Measurements from ENCODE around the gene NRF1.

The NRF1 gene

GRCh38 chr7:129803546-129804081 is 192.1 kb downstream of the NRF1 start:
- Histone ChIP-seq H3K27ac (ENCODE audit: low read length) (no peak overlapping the region), H3K27me3 (replicated peaks; ENCODE audit: insufficient read depth, low read length) (no peaks in the 10 kb centered on the region), H4K20me1 (ENCODE audit: insufficient read depth, low read length) (no peaks in the 10 kb centered on the region), H3K4me3 (ENCODE audit: low read length) (no peak overlapping the region), H3F3A (ENCODE audit: insufficient read depth, low read length) (no peaks in the 10 kb centered on the region), H3K9ac (ENCODE audit: low read length) (no peak overlapping the region), H3K79me2 (ENCODE audit: low read length) (no peaks in the 10 kb centered on the region), H3K36me3 (replicated peaks; ENCODE audit: insufficient read depth, low read length) (no peaks in the 10 kb centered on the region), H3K4me1 (ENCODE audit: low read length) (no peaks in the 10 kb centered on the region), H3K4me2 (ENCODE audit: low read depth, low read length) (no peak overlapping the region), H2AFZ (ENCODE audit: low read length) (no peak overlapping the region), H3K9me3 (replicated peaks; ENCODE audit: insufficient read depth, low read length) (no peaks in the 10 kb centered on the region), H3K9me2 (replicated peaks; ENCODE audit: insufficient read depth, low read length) (no peaks in the 10 kb centered on the region)
- DNase-seq: no peak
- TF ChIP-seq, protein P1, sequence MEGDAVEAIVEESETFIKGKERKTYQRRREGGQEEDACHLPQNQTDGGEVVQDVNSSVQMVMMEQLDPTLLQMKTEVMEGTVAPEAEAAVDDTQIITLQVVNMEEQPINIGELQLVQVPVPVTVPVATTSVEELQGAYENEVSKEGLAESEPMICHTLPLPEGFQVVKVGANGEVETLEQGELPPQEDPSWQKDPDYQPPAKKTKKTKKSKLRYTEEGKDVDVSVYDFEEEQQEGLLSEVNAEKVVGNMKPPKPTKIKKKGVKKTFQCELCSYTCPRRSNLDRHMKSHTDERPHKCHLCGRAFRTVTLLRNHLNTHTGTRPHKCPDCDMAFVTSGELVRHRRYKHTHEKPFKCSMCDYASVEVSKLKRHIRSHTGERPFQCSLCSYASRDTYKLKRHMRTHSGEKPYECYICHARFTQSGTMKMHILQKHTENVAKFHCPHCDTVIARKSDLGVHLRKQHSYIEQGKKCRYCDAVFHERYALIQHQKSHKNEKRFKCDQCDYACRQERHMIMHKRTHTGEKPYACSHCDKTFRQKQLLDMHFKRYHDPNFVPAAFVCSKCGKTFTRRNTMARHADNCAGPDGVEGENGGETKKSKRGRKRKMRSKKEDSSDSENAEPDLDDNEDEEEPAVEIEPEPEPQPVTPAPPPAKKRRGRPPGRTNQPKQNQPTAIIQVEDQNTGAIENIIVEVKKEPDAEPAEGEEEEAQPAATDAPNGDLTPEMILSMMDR (IDR thresholded peaks at IDR 0.05; ENCODE audit: low read length): no peak
- no peak for TF ChIP-seq EZH2phosphoT487 (IDR thresholded peaks at IDR 0.05; ENCODE audit: low read length)
- TF ChIP-seq EZH2 (optimal IDR thresholded peaks at IDR 0.05; ENCODE audit: low read depth, low read length): no peak

DNA sequence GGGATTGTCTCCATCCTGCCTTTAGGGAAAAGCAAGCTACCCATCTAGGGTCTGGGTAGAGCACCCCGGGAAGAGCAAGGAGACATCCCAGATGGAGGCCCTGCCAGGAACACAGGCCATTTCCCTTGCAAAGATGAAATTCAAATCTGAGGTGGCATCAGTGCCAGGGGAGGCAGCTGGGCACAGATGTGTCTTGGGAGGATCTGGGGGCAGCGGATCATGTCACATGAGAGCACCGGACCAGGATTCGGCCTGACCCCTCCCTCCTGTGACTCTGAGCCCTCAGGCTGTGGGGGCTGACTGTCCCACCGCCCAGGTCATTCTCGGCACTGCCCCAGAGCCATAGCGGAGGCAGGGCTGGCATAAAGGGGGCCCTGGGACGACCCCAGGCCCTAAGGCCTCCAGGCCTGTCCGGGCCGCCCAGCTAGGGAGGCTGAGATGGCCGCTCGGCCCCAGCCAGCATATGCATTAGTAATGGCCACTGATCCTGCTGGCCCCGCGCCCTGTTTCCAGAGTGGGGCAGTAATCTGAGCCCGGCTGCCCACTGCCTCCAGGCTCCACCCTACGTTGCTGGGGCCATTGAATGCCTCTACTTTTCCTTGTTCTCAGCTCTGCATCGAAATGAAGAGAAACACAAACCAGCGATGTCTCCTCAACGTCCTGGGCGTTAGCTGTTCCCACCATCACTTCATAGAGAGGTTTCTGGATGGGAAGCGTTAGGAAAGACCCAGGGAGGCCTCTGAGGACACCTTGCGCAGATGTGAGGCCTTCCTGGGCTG is 192.8 kb downstream of the NRF1 start:
- H3K9ac ChIP-seq (ENCODE audit: low read length): no peak overlapping the region
- no peak overlapping the region for H3K4me3 ChIP-seq (ENCODE audit: low read length)
- H4K20me1 ChIP-seq (ENCODE audit: insufficient read depth, low read length): no peaks in the 10 kb centered on the region
- H3K27ac ChIP-seq (ENCODE audit: low read length): no peak overlapping the region
- no peaks in the 10 kb centered on the region for H3K9me2 ChIP-seq (replicated peaks; ENCODE audit: insufficient read depth, low read length)
- no peak for DNase-seq
- H2AFZ ChIP-seq (ENCODE audit: low read length): no peak overlapping the region
- H3K79me2 ChIP-seq (ENCODE audit: low read length): no peaks in the 10 kb centered on the region
- H3K27me3 ChIP-seq (replicated peaks; ENCODE audit: insufficient read depth, low read length): no peaks in the 10 kb centered on the region
- H3K36me3 ChIP-seq (replicated peaks; ENCODE audit: insufficient read depth, low read length): no peaks in the 10 kb centered on the region
- TF ChIP-seq EZH2 (optimal IDR thresholded peaks at IDR 0.05; ENCODE audit: low read depth, low read length): no peak
- no peak for TF ChIP-seq EZH2phosphoT487 (IDR thresholded peaks at IDR 0.05; ENCODE audit: low read length)
- TF ChIP-seq, protein P1 (IDR thresholded peaks at IDR 0.05; ENCODE audit: low read length): no peak
- no peak overlapping the region for H3K4me2 ChIP-seq (ENCODE audit: low read depth, low read length)
- no peaks in the 10 kb centered on the region for H3K4me1 ChIP-seq (ENCODE audit: low read length)
- no peaks in the 10 kb centered on the region for H3F3A ChIP-seq (ENCODE audit: insufficient read depth, low read length)
- H3K9me3 ChIP-seq (replicated peaks; ENCODE audit: insufficient read depth, low read length): no peaks in the 10 kb centered on the region

DNA sequence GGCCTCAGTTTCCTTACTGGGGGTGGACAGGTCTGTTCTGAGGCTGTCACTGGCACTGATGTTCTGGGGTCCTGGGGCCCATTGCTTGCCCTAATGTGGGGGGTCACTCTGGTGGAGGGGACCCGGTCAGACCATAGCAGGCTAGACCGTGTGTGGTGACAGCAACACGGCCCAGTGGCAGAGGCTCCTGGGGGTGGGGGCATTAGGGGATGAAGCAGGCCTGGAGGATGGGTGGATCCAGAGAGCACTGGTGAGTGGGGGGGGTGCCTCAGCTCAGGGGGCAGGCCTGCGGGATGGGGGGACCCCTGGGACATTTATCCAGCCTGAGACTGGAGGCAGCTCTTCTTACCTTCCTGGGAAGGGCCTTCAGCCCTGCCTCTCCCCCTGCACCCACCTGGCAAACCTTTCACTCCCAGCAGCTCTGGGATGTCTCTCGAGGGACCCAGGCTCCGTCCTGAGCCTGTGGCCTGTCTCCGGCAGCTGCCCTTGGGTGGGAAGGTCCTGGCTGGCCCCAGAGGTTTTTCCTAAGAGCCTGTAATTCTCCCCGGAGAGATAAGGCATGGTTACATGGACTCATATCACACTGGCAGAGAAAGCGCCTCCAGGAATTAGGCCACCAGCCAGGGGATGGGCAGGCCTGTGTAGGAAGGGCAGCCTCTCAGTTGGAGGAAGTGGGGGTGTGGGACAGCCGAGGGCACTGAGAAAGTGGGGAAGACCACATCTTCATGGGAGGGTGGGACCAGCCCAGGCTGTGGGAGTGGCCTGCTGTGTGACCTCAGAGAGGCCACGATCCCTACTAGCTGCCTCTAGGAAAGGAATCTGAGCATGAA is 193.6 kb downstream of the NRF1 start:
- no peaks in the 10 kb centered on the region for H3K9me2 ChIP-seq (replicated peaks; ENCODE audit: insufficient read depth, low read length)
- H3K27ac ChIP-seq (ENCODE audit: low read length): no peak overlapping the region
- no peak overlapping the region for H3K4me3 ChIP-seq (ENCODE audit: low read length)
- no peaks in the 10 kb centered on the region for H3K36me3 ChIP-seq (replicated peaks; ENCODE audit: insufficient read depth, low read length)
- no peaks in the 10 kb centered on the region for H4K20me1 ChIP-seq (ENCODE audit: insufficient read depth, low read length)
- DNase-seq: no peak
- H3K9me3 ChIP-seq (replicated peaks; ENCODE audit: insufficient read depth, low read length): no peaks in the 10 kb centered on the region
- H3K27me3 ChIP-seq (replicated peaks; ENCODE audit: insufficient read depth, low read length): no peaks in the 10 kb centered on the region
- no peaks in the 10 kb centered on the region for H3K79me2 ChIP-seq (ENCODE audit: low read length)
- H3K4me1 ChIP-seq (ENCODE audit: low read length): no peaks in the 10 kb centered on the region
- no peak overlapping the region for H3K9ac ChIP-seq (ENCODE audit: low read length)
- no peak overlapping the region for H2AFZ ChIP-seq (ENCODE audit: low read length)
- H3F3A ChIP-seq (ENCODE audit: insufficient read depth, low read length): no peaks in the 10 kb centered on the region
- no peak overlapping the region for H3K4me2 ChIP-seq (ENCODE audit: low read depth, low read length)
- TF ChIP-seq EZH2phosphoT487 (IDR thresholded peaks at IDR 0.05; ENCODE audit: low read length) (no peak), EZH2 (optimal IDR thresholded peaks at IDR 0.05; ENCODE audit: low read depth, low read length) (no peak)
- TF ChIP-seq, protein P1 (IDR thresholded peaks at IDR 0.05; ENCODE audit: low read length): no peak
